ENCODE data around the gene NHLRC2.

- no peak for TF ChIP-seq RFX5 (IDR thresholded peaks at IDR 0.05; ENCODE audit: low read depth, low read length)
- no peak for TF ChIP-seq SIN3A (IDR thresholded peaks at IDR 0.05; ENCODE audit: low read depth, low read length)
- TF ChIP-seq EZH2 (IDR thresholded peaks at IDR 0.05; ENCODE audit: borderline replicate concordance, control insufficient read depth, low read depth, low read length): no peak
- TF ChIP-seq GABPA (IDR thresholded peaks at IDR 0.05; ENCODE audit: low read depth): no peak
Measured at GRCh38 chr10:113895018-113895417, 40.6 kb downstream of the NHLRC2 start.
